ENCODE data around the gene FNDC1.

The FNDC1 gene

GRCh38 chr6:159213405-159213804, 44.2 kb downstream of the FNDC1 start:
- no peak for DNase-seq

- no peak for DNase-seq
These were observed 45.1 kb downstream of the FNDC1 start for GRCh38 chr6:159214281-159214680.

- DNase-seq, result no peak
These were observed 48.5 kb downstream of the FNDC1 start for GRCh38 chr6:159217595-159218275.

GRCh38 chr6:159220093-159220492, 50.9 kb downstream of the FNDC1 start:
- no peak for DNase-seq

GRCh38 chr6:159221486-159222170, 52.4 kb downstream of the FNDC1 start:
- no peak for DNase-seq

GRCh38 chr6:159224452-159224851, 55.3 kb downstream of the FNDC1 start:
- DNase-seq, result no peak

GRCh38 chr6:159229651-159230051, 60.5 kb downstream of the FNDC1 start:
- DNase-seq, result no peak

GRCh38 chr6:159232106-159232645, 63.0 kb downstream of the FNDC1 start:
- DNase-seq, result no peak

- DNase-seq, result no peak
These were observed 63.6 kb downstream of the FNDC1 start for GRCh38 chr6:159232751-159233150.

GRCh38 chr6:159233365-159234101, 64.3 kb downstream of the FNDC1 start:
- DNase-seq, result no peak

GRCh38 chr6:159234102-159234553, 64.9 kb downstream of the FNDC1 start:
- DNase-seq, result no peak

GRCh38 chr6:159238920-159239558, 69.8 kb downstream of the FNDC1 start:
- no peak for DNase-seq

GRCh38 chr6:159249128-159249527, 79.9 kb downstream of the FNDC1 start:
- no peak for DNase-seq

GRCh38 chr6:159249752-159250151, 80.6 kb downstream of the FNDC1 start:
- no peak for DNase-seq

- DNase-seq, result no peak
These were observed 81.4 kb downstream of the FNDC1 start for GRCh38 chr6:159250633-159251032.

- DNase-seq, result peak; percentile 26
These were observed 83.8 kb downstream of the FNDC1 start for GRCh38 chr6:159252955-159253508.

GRCh38 chr6:159254186-159254585, 85.0 kb downstream of the FNDC1 start:
- no peak for DNase-seq

- no peak for DNase-seq
These were observed 86.3 kb downstream of the FNDC1 start for GRCh38 chr6:159255434-159255951.

- DNase-seq, result no peak
These were observed 86.9 kb downstream of the FNDC1 start for GRCh38 chr6:159256128-159256527.

GRCh38 chr6:159257846-159258245, 88.6 kb downstream of the FNDC1 start:
- DNase-seq, result no peak

GRCh38 chr6:159259441-159260125, 90.4 kb downstream of the FNDC1 start:
- DNase-seq, result no peak

GRCh38 chr6:159260208-159260607, 91.0 kb downstream of the FNDC1 start:
- DNase-seq, result no peak
